Measurements from ENCODE around the gene MSX2. TPM values are rescaled to one million over a fixed set of nuclear protein-coding genes. Genes with fewer than 3 reads are reported as not detected.

MSX2 gene
- total and polyA plus RNA-seq, 9 of the 15 experiments (the other 6 are each of a cell fraction or from before 2014, with no cell fraction given), result not detected

- Histone ChIP-seq H3K27ac (ENCODE audit: extremely low read depth, low read depth, low read length) (no peak overlapping the region), H3K9ac (ENCODE audit: insufficient read depth in 1 of 2, low read depth in 2 of 2, low read length in 2 of 2) (no peak overlapping the region), H3K9me1 (ENCODE audit: control insufficient read depth, insufficient read depth, low read length) (no peaks in the 10 kb centered on the region), H3K4me2 (ENCODE audit: insufficient read depth, low read length) (no peak overlapping the region), H3K27me3 (ENCODE audit: control insufficient read depth in 2 of 2, insufficient read depth in 2 of 2, low read length in 2 of 2) (peaks cover 8 to 33% of the 10 kb centered on the region in 2 experiments), H2AFZ (ENCODE audit: low read depth, low read length) (no peak overlapping the region), H3K4me3 (no peak overlapping the region), H3K4me1 (replicated peaks in 1 of 2; ENCODE audit: control insufficient read depth in 2 of 2, insufficient read depth in 2 of 2, low read length in 2 of 2) (no peaks in the 10 kb centered on the region), H4K20me1 (replicated peaks; ENCODE audit: control insufficient read depth, insufficient read depth, low read length) (0 out of 2 replicates have a peak, but pooled peaks cover 3% of the 10 kb centered on the region), H3K9me3 (replicated peaks; ENCODE audit: control insufficient read depth, insufficient read depth, low read depth, low read length) (no peaks in the 10 kb centered on the region), H3K79me2 (ENCODE audit: control insufficient read depth, insufficient read depth, low read length) (no peaks in the 10 kb centered on the region), H3K36me3 (ENCODE audit: control insufficient read depth, insufficient read depth, low read length) (no peaks in the 10 kb centered on the region)
- no peak for DNase-seq (ENCODE audit: extremely low read depth in 1 of 4, low spot score in 3 of 4)
- 0% methylated on average over 11 of the region's 11 CpGs for WGBS (ENCODE audit: insufficient coverage, low coverage, missing lambda C conversion rate)
- ChIA-PET CTCF (ENCODE audit: low intra/inter-chr PET ratio) (no interaction called here), POLR2A (no interaction called here)
- TF ChIP-seq RNF219 (CRISPR knock-in tag; IDR thresholded peaks at IDR 0.05) (no peak), POLR2B (IDR thresholded peaks at IDR 0.05; ENCODE audit: low read depth, partially characterized antibody) (no peak), ZNF212 (CRISPR knock-in tag; IDR thresholded peaks at IDR 0.05) (no peak), ZNF12 (CRISPR knock-in tag; IDR thresholded peaks at IDR 0.05) (no peak), SMARCB1 (IDR thresholded peaks at IDR 0.05; ENCODE audit: insufficient read length, low read depth) (no peak), TEAD1 (CRISPR knock-in tag; IDR thresholded peaks at IDR 0.05) (no peak), E2F3 (CRISPR knock-in tag; IDR thresholded peaks at IDR 0.05) (no peak)
- no peak for FAIRE-seq
- no peak for ATAC-seq
- in situ Hi-C loops (cut with MboI), result no loop called here
- intact Hi-C loops (cut with micrococcal nuclease), result loop anchor here (10.0 kb wide), 1 partner anchor 1263 kb away; no protein-coding TSS in a partner anchor
- BruUV-seq (replicated peaks), result no TSS peak
Observed at GRCh38 chr5:174707671-174708070, 16.7 kb upstream of the MSX2 start.
